NCI-H524 (cell line): ENCODE data around the gene UCHL5.
A peak's percentile ranks its signal among the peaks of the same experiment; 100 is the strongest.
"Not testable (repeated sequence)": the region's sequence is repeated elsewhere in the genome, so short reads cannot be mapped to it uniquely, and the experiment has no call there.

ENCODE experiments used
- DNase-seq, 2 experiments: peaks; one replicate each; lab custom pipeline; 2025; lab: John Stamatoyannopoulos, UW

The UCHL5 gene

DNA sequence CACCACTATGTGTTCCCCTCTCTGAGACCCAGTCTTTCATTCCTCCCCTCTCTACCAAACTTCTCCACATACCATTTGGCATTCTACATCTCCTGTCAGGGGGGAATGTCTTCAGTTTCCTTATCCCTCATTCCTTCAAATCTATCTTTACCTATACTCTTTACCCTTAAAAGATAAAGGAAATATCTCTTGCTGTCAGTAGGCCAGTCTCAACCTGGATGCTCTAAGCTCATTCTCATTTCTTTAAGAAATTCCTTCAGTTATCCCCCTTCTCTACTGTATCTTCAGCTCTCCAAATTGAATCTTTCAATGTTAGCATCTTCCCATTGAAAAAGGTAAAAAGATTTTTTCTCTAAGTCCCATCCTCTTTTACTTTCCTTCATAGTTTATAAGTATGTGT is 6.8 kb upstream of the UCHL5 start:
- DNase-seq = no peak

DNA sequence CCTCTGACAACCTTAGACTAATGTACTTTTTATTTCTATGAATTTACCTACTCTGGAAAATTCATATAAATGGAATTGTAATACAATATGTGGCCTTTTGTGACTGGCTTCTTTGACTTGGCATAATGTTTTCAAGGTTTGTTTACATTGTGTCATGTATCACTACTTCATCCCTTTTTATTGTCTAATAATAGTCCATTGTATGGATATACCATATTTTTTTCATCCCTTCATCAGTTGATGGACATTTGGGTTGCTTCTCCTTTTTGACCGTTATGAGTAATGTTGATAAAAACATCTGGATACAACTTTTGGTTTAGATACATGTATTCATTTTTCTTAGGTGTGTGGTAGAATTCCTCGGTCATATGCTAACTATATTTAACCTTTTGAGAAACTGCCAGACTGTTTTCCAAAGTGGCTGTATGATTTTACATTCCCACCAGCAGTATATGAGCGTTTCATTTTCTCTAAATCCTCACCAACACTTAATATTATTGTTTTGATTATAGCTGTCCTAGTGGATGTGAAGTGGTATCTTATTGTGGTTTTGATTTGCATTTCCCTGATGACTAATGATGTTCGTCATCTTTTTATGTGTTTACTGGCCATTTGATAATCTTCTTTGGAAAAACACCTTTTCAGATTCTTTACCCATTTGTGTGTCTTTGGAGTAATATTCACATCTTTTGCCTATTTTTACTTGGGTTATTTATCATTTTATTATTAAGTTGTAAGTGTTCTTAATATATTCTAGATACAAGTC is 3.7 kb upstream of the UCHL5 start:
- no peak for DNase-seq

GRCh38 chr1:193060938-193061337 is 1.8 kb upstream of the UCHL5 start:
- DNase-seq = peak in 1 of 2 experiments; percentile 16

- DNase-seq = peak in 1 of 2 experiments; percentile 9
These were observed 1.2 kb upstream of the UCHL5 start for GRCh38 chr1:193060406-193060805.

DNA sequence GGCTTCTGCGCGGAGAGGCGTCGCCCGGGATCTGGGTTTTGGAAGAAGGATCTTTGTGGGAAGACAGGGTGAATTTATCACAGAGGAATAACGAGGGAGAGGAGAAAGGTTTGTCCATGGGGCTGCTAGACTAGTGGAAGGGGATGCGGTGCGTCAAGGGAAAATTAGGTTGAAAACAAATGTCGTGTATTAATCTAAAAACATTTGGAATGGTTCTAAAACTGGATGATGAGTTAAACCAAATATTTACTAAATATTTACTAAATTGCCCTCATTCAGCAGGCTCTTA is 899 bp upstream of the UCHL5 start:
- DNase-seq = no peak

GRCh38 chr1:193058529-193059281 is 455 bp downstream of the UCHL5 start:
- peak; percentile 31 to 67 for DNase-seq

- no peak for DNase-seq
These were observed 4.9 kb downstream of the UCHL5 start for GRCh38 chr1:193054169-193054675.

DNA sequence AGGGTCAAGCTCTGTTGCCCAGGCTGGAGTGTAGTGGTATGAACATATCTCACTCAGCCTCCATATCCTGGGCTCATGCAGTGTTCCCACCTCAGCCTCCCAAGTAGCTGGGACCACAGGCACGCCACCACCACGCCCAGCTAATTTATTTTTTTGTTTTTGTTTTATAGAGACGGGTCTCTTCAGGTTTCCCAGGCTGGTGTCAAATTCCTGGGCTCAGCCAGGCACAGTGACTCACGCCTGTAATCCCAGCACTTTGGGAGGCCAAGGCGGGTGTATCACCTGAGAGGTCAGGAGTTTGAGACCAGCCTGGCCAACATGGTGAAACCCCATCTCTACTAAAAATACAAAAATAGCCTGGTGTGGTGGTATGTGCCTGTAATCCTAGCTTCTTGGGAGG is 10.2 kb downstream of the UCHL5 start:
- DNase-seq = not testable (repeated sequence)

DNA sequence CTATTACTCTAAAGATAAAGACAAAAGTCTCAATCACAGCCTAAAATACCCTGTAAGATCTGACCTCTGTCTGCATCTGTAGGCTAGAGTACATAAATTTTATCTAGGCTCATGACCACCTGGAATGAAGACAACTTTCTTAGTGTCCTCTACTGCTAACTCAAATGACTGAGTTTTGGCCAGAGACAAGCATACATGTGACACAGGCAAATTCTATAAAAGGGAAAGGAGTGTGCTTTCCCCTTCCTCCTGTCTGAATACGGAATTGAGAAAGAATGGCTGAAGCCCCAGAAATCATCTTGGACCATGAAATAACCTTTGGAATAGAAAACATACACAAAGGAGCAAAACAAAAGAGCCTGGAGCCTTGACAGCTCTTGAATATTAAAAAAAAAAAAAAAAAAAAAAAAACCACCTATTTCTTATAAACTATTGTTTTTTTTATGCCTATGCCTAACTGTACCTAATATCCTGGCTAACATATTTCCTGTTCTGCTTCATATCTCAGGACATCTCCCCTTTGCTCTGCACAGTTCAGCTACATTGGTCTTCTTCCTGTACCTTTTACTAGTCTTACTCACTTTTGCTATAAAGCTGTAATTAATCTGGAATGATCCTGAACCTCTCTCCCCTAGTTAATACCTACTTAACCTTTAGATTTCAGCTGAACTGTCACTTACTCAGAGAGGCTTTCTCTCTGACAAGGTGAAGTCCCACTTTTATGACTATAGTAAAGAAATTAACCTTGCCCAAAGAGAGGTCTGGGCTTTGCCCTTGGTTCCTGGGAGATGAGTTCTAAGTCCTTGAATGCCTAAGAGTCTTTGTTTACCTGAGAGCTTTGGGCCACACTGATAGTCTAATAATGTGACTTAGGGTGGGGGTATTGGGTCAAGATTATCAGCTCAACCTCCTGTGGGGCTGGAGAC is 16.1 kb downstream of the UCHL5 start:
- no peak for DNase-seq

DNA sequence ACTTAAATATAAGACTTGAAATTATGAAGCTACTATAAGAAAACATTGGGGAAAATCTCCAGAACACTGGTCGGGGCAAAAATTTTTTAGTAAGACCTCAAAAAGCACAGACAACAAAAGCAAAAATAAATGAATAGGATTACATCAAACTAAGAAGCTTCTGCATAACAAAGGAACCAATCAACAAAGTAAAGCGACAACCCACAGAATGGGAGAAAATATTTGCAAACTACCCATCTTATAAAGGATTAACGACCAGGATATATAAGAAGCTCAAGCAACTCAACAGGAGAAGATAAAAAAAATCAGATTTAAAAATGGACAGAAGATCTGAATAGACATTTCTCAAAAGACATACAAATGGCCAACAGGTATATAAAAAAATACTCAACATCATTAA is 19.1 kb downstream of the UCHL5 start:
- no peak for DNase-seq

DNA sequence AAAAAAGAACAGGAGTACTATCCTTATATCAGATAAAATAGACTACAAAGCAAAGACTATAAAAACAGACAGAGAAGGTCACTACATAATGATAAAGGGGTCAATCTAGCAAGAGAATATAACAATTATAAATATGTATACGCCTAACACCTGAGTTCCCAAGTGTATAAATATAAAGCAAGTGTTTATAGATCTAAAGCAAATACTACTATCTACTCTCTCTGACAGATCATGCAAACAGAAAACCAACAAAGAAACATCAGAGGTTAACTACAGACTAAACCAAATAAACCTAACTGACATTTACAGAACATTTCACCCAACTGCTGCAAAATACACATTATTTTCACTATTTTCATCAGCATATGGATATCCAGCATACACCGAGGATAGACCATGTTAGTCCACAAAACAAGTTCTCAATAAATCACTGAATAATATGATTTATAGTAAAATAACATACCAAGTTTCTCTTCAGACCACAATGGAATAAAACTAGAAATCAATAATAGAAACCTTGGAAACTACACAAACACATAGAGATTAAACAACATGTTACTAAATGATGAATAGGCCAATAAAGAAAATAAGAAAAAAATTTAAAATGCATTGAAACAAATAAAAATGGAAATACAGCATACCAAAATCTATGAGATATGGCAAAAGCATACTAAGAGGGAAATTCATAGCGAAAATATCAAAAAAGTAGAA is 22.7 kb downstream of the UCHL5 start:
- DNase-seq = no peak

DNA sequence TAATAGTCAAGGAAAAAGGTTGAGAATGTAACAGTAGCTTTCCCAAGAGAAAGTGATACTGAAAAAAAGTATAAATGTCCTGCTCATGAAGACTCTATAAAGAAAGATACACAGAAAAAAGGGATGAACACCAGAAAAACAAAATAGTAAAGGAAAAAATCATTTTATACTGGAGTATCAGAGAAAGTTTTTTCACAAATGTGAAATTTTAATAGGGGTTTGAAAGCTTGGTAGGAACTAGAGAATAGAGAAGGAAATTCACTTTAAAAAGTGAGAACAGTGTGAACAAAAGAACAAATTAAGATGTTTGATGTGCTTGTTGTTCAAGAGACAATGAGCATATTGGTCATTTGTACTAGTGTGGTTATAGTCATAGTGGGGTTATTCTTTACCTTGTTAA is 25.6 kb downstream of the UCHL5 start:
- no peak for DNase-seq

GRCh38 chr1:193032643-193033427 is 26.3 kb downstream of the UCHL5 start:
- DNase-seq = not testable (repeated sequence)

GRCh38 chr1:193031431-193031830 is 27.7 kb downstream of the UCHL5 start:
- DNase-seq = no peak

DNA sequence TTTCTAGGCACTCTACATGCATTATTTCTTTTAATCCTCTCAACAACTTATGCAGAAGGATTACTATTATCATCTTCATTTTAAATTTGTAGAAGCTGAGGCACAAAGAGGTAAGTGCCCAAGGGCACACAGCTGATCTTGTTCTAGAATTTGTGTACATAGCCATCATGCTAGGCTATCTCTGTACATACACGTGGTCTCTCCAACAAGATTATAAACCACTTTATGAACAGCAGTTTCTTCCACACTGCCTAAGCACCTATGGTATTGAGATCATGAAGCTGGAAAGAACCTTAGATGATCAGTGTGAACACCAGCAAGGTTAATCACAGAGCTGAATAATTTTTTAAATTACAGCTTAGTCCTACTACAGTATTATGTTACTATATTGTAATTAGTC is 28.9 kb downstream of the UCHL5 start:
- peak in 1 of 2 experiments; percentile 3 for DNase-seq

GRCh38 chr1:193025218-193025617 is 33.9 kb downstream of the UCHL5 start:
- DNase-seq = no peak

DNA sequence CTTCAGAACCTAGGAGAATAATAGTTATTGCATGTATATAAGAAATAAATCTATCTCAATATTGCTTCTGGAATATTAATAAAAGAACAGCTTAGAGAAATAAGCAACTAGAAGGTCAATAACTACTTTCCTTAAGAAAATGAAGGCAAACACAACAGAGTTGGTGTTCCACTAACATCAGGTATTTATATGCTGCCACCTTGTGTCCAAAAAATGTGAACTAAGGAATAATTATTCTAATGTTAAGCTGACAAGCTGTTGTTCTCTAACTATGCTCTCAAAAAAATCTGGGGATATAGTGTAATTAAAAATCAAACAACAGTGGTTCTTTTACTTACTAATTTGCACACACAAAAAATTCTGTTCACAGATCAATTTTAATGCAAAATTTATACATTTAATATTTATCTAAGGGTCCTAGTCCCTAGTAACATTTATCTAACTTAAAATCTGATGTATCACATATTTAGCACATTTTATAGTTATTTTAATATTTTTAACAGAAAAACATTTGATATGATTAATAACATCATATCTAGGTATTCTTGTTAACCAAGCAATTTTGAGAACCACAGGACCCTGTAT is 39.6 kb downstream of the UCHL5 start:
- DNase-seq = peak; percentile 8 to 54

DNA sequence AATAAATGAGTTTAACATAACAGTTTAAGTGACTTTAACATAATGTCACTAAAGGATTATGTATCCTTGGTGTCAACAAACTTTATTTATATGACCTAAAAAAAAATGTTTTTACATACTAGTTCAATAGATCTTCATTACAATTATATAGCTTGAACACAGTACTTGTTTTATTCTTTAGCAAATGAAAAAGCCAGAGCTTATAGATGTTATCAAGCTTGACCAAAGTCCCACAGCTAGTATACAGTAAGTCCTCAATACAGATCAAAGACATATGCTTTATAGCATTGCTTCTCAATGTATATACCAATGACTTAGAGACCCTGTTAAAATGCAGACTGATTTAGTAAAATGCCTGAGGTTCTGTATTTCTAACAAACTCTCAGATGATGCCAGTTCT is 42.4 kb downstream of the UCHL5 start:
- no peak for DNase-seq

DNA sequence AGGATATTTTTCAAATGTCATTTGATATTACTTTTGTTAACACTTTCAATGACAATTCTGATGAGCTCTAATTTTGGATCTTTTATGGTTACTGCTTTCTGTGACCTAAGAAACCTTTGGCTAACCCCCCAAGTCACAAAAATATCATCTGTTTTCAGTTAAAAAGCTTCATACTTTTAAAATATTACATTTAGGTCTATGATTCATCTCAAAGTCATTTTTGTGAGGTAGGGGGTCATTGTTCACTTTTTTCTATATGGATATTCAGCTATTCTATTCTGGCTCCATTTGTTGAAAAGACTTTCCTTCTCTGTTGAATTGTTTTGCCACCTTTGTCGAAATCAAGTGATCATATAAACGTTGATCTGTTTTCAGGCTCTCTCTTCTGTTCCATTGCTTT is 44.8 kb downstream of the UCHL5 start:
- no peak for DNase-seq

GRCh38 chr1:193013707-193014106 is 45.5 kb downstream of the UCHL5 start:
- DNase-seq = no peak

GRCh38 chr1:193013005-193013404 is 46.2 kb downstream of the UCHL5 start:
- DNase-seq = no peak
